Spleen (tissue), 7 donors: ENCODE measurements around the gene HFM1.

Source experiments
- POLR2A ChIP-seq, 3 donors: fragments of 450-650 bp; IDR thresholded peaks; one replicate each; pipeline ENCODE4 v1.5.1; 2017; ENCODE audit warnings: antibody characterized with exemption in 3 of 3, mild to moderate bottlenecking in 1 of 3
- TF ChIP-seq, protein P1 (sequence below), 11 experiments: fragments of 200-600 bp in 7 of 11; fragments of 450-650 bp in 4 of 11; sonication (generic) in 4 of 11; IDR thresholded peaks in 8 of 11; conservative IDR thresholded peaks in 3 of 11; 1 replicate in 7 of 11; 2 replicates in 4 of 11; pipeline versions ENCODE4 v1.4.0 to v1.8.0; 2016 to 2021; ENCODE audit warnings: antibody characterized with exemption in 11 of 11, inconsistent platforms in 4 of 11, mild to moderate bottlenecking in 1 of 11
- donor health status: DM: no; HTN: no; CAD: no; lungs with moderate emphysema.
- donor health status: DM: no; HTN: no; CAD: no.
- donor health status: DM: no; HTN: no; CAD: no.

DNA sequence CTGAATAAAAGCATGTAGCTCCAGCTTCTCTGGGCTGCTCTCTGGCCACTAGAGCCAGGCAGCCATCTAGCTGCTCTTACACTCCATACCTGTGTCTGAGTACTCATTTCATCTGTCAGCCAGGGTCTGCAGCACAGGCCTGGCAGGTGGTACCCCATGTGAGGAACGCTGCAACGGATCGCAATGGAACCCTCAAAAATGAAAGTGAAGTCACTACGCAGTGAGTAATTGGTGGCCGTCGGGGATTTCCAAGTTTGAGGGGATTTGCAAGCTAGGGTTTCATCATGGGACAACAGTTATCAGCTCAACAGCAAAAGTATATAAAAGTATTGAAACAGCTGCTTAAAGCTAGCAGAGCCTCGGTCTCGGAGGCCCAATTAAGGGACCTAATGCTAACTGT, 186.7 kb downstream of the HFM1 start:
- no peak for TF ChIP-seq POLR2A (IDR thresholded peaks at IDR 0.05)
- TF ChIP-seq, protein P1, sequence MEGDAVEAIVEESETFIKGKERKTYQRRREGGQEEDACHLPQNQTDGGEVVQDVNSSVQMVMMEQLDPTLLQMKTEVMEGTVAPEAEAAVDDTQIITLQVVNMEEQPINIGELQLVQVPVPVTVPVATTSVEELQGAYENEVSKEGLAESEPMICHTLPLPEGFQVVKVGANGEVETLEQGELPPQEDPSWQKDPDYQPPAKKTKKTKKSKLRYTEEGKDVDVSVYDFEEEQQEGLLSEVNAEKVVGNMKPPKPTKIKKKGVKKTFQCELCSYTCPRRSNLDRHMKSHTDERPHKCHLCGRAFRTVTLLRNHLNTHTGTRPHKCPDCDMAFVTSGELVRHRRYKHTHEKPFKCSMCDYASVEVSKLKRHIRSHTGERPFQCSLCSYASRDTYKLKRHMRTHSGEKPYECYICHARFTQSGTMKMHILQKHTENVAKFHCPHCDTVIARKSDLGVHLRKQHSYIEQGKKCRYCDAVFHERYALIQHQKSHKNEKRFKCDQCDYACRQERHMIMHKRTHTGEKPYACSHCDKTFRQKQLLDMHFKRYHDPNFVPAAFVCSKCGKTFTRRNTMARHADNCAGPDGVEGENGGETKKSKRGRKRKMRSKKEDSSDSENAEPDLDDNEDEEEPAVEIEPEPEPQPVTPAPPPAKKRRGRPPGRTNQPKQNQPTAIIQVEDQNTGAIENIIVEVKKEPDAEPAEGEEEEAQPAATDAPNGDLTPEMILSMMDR (IDR thresholded peaks at IDR 0.05 in 8 of 11, conservative IDR thresholded peaks at IDR 0.05 in 3 of 11) = no peak
